Lung microvascular endothelial cell (primary cell): ENCODE data around the gene CLEC4G. TPM values are rescaled to one million over a fixed set of nuclear protein-coding genes. Genes with fewer than 3 reads are reported as not detected.

Source experiments
- DNase-seq, 2 donors: peaks; one replicate each; pipeline versions ENCODE4 v3.0.0 to v3.0.0-alpha.2; 2010; ENCODE audit warnings: low read depth in 2 of 2
- total RNA-seq: library from RNA; depleted of rRNA; stranded (reverse); fragments of >200 nt; gene quantifications from 2 replicates; pipeline ENCODE4 v1.2.1, GENCODE V29; 2014

CLEC4G gene
- total RNA-seq, 1 donor from 2014 or later, result not detected

DNA sequence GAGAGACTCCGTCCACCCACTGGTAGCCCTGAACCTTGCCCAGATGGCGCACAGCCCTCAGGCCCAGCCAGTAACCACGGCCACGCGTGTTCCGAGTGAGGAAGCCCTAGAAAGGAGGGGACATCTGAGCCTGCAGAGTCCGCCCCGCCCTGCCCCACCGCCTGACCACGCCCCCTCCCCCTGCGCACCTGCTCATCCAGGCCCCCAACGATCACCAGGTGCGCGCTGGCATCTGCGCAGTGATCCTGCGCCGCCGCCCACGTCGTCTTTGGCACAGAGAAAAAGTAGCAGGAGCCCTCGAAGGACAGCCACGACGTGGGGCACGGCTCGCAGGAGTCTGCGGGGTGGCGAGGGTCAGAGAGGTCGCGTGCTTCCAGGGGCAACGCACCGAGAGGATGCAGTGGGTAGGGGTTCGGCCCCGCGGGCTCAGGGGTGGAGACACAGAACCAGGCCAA lies 2.1 kb downstream of the CLEC4G start:
- no peak for DNase-seq

DNA sequence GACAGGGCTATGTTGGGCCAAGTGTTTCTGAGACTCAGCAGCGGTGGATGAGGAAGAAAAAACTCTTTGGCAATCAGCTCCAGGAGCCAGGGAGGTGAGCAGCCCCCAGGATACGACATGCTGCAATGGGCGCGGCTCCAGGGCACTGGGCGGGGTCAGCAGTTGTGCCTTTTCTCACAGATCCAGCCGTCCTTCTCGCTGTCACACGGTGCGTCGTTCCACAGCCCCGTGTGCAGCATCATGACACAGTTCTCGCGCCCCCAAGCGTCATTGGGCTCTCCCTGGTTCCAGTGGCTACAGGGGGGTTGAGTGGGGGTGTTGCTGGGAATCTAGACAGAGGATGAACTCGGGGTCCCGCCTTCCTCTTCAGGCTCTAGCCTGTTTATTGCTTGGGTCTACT lies 2.7 kb downstream of the CLEC4G start:
- no peak for DNase-seq

DNA sequence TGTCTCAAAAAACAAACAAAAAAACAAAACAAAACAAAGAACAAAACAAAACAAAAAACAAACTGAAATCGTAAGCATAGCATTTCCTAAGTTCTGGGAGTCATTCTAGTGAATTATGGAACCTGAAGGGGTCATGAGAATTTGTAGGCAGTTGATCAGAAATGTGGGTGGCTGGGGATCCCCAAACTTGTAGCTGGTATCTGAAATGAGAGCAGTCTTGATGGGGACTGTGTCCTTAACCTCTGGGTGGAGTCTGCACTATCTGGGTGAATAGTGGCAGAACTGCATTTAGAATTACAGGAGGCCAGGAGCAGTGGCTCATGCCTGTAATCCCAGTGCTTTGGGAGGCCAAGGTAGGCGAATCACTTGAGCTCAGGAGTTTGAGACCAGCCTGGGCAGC lies 6.1 kb downstream of the CLEC4G start:
- DNase-seq, result no peak

DNA sequence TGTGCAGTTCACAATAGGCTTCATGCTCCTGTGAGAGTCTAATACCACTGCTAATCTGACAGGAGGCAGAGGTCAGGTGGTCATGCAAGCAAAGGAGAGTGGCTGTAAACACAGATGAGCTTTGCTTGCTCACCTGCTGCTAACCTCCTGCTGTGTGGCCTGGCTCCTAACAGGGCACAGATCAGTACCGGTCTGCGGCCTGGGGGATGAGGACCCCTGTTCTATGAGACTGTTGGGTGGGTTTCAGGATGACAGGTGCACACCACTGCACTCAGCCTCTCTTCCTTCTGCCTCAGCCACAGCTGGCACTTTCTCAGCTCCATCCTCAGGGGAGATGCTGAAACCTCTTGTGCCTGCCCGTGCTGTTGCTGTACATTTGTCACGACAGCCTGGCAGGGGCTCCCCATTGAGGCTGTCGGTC lies 9.7 kb downstream of the CLEC4G start:
- DNase-seq, result no peak

DNA sequence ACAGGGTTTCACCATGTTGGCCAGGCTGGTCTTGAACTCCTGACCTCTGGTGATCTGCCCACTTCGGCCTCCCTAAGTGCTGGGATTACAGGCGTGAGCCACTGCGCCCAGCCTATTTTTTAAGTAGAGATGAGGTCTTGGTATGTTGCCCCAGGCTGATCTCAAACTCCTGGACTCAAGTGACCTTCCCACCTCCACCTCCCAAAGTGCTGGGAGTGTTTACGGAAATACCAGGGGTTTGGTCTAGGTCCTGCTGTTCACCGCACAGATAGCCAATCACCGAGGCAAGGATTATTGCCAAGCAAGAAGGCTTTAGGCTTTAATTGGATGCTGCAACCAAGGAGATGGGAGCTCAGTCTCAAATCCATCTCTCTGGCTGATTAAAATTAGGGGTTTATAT lies 11.6 kb downstream of the CLEC4G start:
- no peak for DNase-seq

DNA sequence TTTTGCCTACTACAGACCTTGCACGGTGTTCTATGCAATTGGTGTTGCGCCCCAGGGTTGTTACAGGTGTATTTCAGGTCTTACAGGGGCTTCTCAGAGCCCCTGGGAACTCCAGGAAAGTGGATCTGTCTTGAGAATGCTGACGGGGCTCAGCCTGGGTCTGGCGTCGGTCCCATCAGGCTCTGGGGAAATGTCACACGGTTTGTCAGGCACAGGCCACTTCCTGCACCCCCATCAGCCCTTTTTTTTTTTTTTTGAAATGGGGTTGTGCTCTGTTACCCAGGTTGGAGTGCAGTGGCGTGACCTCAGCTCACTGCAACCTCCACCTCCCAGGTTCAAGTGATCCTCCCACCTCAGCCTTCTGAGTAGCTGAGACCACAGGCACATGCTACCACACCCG lies 13.2 kb downstream of the CLEC4G start:
- no peak for DNase-seq

DNA sequence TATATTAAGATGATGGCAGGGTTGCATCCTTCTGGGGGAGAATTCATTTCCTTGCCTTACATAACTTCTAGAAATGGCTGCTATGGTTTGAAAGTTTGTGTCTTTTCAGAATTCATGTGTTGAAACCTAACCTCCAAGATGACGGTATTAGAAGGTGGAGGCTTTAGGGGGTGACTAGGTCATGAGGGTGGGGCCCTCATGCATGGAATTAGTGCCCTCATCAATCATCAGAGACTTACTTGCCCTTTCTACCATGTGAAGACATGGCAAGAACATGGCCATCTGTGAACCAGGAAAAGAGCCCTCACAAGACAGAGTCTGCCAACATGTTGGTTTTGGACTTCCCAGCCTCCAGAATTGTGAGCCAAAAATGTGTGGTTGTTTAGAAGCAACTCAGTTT lies 15.1 kb downstream of the CLEC4G start:
- no peak for DNase-seq

DNA sequence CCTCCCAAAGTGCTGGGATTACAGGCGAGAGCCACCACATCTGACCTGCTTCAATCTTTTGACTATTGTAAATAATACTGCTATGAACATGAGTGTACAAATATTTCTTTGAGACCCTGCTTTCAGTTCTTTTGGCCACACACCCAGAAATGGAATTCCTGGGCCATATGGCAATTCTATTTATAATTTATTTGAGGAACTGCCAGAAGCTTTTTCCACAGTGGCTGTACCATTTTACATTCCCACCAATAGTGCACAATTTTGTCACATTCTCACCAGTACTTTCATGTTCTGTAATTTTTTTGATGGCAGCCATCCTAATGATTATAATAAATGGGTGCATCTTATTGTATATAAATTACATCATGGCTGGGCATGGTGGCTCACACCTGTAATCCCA lies 16.2 kb downstream of the CLEC4G start:
- no peak for DNase-seq

DNA sequence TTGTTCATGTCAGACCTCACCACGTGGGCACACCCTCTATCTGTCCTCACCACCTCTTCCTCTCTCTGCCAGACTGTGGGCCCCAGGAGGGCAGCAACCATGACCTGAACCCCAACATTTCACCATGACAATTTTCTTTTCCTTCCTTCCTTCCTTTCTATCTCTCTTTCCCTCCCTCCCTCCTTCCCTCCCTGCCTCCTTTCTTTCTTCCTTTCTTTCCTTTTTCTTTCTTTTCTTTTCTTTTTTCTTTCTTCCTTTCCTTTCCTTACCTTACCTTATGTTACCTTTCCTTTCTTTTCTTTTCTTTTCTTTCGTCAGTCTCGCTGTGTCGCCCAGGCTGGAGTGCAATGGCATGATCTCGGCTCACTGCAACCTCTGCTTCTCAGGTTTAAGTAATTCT lies 21.3 kb downstream of the CLEC4G start:
- DNase-seq, result no peak

DNA sequence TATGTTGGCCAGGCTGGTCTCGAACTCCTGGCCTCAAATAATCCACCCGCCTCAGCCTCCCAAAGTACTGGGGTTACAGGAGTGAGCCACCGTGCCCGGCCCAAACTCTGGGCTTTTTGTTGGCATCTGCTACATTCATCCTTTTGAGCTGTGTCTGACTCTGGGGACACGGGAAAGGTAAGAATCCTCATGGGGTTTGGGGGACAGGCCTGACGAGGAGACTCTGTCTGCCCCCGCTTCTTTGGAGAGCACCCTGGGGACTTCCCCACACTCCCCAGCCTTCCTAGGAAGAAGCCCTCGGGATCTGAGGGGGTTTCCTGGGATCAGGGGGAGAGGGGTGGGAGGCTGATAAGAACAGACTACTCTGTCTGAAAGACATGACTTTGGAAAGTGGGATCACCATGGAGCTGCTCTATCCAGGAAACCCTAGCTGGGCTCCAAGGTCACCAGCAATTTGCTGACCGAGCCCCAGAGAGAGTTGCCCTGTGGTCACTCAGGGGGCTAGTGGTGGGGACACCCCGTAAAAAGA lies 21.9 kb downstream of the CLEC4G start:
- no peak for DNase-seq

DNA sequence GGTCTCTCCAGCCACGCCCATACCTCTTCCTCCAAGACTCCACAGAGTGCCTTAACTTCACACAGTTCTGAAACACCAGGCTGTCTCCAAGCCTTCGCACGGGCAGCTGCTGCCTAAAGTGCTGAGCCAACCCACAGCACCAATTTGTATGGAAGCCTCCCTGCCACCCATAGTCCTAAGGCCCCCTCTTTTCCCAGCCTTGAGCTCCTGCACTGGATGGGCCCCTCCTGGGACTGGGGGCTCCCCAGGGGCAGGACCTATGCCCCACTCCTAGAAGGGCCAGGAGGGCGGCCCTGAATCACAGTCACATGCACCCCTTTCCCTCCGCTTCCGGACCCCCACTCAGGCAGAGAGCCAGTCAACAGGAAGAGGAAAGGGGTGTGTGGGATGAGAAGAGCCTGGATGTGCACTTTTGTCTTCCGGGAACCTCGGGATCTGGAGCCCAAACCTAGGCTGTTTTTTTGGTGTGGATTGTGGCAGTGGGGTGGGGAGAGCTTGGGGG lies 24.9 kb downstream of the CLEC4G start:
- no peak for DNase-seq

DNA sequence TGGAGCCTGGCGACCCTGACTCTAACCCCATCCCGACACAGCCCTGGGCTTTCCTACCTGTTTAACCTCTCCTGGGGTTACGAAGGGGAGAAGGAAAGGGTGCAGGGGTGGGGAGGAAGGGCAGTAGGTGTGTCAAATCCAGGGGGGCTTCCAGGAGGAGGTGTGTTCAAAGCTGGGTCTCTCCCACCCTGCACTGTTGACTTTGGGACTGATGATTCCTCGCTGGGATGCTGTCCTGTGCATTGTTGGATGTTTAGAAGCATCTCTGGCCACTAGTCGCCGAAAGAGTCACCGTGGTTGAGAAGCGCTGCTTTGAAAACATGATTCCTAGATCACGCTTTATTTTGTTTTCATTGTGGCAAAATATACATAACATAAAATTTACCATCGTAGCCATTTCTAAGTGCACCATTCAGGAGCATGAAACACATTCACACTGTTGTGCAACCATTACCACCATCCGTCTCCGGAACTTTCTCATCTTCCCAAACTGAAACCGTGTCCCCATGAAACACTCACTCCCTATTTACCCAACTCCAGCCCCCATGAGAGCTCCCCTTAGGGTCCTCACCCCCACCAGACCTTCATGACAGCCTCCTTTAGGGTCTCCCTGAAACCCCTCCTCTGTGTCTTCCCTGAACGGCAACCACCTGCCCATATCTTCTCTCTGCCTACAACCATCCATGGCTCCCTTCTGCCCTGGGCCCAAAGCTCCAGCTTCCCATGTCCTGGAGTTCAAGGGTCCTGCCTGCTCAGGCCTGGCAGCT lies 25.5 kb downstream of the CLEC4G start:
- no peak for DNase-seq

DNA sequence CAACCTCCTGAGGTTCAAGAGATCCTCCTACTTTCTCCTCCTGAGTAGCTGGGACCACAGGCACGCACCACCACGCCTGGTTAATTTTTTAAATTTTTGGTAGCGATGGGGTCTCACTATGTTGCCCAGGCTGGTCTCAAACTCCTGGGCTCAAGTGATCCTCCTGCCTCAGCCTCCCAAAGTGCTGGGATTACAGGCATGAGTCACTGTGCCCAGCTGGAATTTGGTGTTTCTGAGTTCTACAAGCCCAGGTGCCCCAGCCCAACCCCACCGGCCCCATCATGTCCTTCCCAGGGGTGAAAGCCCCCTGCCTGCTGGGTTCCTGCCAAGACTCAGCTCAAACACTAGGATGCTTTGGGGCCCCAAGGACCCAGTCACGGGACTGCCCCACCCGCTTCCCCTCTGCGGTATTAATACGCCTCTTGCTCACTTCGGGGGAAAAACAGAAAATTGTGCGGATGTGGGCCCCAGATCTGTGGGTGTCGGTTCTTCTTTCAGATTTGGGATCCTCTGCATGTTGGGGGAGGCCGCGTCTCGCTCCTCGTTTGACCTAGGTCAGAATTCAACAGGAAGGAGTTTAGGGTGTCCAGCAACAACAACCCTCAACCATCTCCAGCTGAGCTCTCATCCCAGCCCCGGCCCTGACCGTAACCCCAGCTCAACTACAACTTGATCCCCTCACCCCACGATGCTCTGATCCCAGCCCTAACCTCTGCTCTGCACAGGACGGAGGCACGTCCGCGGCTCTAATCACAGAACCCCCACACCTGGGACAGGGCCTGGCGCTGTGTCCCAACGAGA lies 26.3 kb downstream of the CLEC4G start:
- no peak for DNase-seq

DNA sequence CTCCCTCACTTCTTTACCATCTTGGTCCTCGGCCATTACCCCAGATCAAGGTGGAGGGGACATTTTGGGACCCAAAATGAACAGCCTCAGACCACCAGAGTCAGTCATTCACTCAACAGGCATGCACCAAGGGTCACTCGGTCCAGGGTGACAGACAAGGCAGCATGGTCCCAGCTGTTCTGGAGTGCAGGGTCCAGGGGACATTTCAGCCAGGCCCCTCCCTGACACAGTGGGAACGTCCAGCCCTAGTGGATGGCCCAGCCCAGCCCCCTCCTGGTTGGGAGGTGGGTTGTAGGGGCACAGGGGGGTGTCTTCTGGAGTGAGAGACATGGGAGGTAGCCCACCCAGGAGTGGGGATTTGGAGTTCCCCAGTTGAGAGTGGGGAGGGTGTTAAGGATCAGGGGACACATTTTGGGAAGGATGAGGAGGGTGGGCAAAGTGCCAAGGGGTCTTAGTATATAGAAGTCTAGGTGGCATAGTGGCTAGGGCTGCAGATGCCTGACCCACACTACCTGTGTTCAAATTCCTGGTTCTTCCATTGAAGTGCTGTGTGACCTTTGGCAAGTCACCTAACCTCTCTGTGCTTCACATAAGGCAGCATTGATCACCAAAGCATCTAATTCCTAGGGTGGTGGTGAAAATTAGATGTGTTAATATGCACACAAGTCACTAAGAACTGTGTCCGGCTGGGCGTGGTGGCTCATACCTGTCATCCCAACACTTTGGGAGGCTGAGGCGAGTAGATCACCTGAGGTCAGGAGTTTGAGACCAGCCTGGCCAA lies 27.4 kb downstream of the CLEC4G start:
- DNase-seq, result no peak

DNA sequence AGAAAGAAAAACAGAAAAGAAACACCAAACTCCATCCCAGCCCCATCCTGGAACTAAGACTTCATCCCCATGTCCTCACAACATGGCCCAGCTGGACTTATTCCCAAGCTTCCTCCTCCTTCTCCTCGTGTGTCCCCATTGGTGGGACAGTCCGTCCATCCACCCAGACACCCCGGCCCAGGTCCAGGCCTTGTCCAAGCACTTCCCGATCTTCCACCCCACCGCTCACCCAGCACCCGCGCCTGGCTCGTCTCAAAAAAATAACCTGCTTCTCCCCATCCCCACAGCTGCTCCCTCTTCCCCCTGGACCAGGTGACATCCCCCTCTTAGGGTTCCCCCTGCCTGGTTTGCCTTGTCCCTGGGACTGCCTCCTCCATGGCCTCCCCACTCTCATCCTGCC lies 28.6 kb downstream of the CLEC4G start:
- no peak for DNase-seq

DNA sequence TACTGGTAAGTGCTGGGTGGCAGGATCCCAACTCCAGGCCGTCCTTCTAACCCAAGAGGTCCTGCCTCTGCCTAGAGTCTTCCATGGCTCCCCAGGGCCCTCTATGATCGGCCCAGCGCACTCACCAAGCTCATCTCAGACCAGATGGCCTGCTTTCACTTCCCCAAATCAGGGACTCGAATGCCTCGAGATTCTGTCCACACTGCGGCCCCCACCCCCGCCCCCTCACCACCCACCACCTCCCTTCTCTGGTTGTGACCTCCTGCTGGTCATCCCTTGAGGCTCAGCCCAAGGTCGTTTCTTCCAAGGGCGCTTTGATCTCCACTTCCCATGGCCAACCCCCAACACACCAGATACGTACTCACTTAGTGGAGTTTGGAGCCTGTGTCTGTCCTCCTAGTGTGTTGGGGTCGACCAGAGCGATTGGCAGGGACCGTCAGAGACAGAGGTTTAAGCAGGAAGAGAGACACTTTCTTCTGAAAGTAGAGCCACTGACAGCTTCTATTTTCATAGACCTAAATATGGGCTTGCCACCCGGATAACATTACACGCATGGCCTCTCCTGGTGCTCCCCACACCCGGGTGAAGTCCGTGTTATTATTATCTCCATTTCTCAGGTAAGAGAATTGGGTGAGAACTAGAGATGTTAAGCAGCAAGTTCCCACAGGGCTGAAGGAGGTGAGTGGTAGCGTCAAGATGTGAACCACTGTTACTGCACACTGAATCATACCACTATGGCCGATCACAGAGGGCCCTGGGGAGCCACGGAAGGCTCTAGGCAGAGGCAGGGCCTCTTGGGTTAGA lies 30.1 kb downstream of the CLEC4G start, which contains the start of gene FCER2:
Gene FCER2, minus strand, starts transcription at position 478 of the 804 bp plus-strand sequence. CDS start 2,371 bp downstream, outside the sequence.
- no peak for DNase-seq

DNA sequence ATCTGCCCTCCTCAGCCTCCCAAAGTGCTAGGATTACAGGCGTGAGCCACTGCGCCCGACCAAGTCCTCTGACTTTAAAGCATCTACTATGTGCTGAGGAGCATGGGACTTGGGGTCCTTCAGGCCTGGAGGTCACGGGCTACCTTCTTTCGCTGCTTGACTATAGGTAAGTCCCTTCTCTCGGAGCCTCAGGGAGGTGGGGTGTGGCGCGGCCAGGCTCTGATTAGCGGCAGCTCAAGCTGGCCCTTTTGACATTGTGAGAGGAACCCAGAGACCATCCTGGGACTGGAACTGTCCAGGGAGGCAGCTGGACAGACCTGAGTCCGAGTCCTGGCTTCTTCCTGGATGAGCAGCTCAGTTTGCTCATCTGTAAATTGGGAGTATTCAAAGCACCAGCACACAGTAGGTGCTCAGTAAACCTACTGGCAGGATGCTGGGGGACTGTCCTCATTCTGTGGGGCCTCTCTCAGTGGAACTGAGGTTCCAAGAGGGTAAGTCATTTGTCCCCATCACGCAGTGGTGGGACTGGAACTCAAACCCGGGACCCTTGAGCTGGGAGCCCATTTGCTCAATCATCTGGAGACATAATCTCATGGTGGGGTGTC lies 30.8 kb downstream of the CLEC4G start:
- no peak for DNase-seq

DNA sequence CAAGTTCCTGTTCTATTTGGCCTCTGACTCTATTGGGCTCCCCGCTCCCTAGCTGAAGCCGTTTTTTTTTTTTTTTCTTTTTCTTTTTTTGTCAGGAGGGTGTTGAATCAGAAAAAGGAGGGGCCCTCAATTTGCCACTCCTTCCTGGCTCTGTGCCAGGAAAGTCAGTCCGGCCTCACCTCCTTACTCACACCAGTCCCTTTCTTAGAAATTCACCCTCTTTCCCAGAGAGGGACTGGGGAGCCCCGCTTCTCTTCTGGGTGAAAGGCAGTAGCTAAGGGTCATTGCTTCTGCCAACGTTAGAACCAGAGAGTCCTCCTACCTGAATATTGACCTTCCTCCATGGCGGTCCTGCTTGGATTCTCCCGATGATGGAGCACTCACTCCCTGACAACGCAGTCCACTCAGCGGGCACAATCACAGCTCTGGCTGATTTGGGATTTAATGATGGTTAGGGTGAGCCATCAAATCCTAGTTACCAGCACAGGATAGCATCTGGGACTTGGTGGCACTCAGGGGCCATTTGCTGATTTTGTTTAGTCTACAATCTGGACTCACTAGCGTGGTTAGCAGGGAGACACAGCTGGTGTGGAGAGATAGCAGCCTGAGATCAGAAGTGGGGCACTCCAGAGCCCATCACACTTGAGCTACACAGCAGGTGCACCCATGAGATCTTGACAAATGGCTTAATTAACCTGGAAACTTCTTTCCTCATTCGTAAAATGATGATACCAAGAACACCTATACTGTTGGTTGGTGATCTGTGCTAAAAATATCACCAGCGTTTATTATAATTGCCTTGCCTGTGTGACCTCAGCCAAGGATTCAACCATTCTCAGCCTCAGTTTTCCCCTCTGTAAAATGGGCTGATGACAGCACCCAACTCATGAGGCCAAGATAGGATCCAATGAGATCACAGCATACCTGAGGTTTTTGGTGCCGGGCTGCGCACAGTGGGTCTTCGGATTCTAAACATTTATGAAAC lies 32.2 kb downstream of the CLEC4G start:
- no peak for DNase-seq

DNA sequence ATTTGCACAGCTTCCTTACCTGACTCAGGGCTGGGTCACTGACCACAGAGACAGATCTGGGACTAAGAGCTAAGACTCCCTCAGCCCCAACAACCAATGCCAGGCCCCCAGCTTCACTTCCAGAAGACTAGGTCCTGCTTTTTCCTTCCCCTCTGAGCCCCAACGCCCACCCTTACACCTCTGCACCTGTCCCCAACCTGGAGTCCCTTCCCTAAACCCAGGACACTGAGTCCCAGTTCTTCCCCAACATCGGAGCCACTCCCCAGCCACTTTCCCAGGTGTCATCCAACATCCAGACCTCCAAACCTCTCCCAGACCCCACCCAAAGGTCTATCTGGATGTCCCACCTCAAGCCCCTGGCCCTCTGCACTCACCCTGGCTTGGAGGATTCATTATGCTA lies 32.9 kb downstream of the CLEC4G start:
- no peak for DNase-seq
